ENCODE results near the gene CRISP1. TPM values are rescaled to one million over a fixed set of nuclear protein-coding genes. Genes with fewer than 3 reads are reported as not detected.
A peak's percentile ranks its signal among the peaks of the same experiment; 100 is the strongest.

The CRISP1 gene
- polyA plus RNA-seq = under 1 TPM in 1 of 4 donors, not detected in 3; 0.16 TPM
- long read RNA-seq, donor 1 = 0 reads
- long read RNA-seq, donor 2 = 0 reads
- long read RNA-seq, donor 3 = 0 reads
- long read RNA-seq, donor 4 = 0 reads
- long read RNA-seq, donor 5 = 0 reads
- long read RNA-seq, donor 6 = 0 reads
- long read RNA-seq, donor 7 = 0 reads
- long read RNA-seq, donor 8 = 0 reads
- long read RNA-seq, donor 9 = 0 reads
- long read RNA-seq, donor 10 = 0 reads

- Histone ChIP-seq H3K4me1 (ENCODE audit: control insufficient read depth in 3 of 3, insufficient read depth in 2 of 3, low read depth in 1 of 3, low read length in 2 of 3) (no peaks in the 10 kb centered on the region), H3K27me3 (ENCODE audit: control insufficient read depth in 3 of 3, insufficient read depth in 3 of 3, low read length in 3 of 3) (no peaks in the 10 kb centered on the region), H3K27ac (ENCODE audit: low read depth in 1 of 3, low read length in 2 of 3) (no peak within 1 kb of the TSS), H3K9me3 (ENCODE audit: control insufficient read depth in 2 of 2, insufficient read depth in 1 of 2, low read depth in 1 of 2, low read length in 1 of 2) (peaks cover 0 to 6% of the 10 kb centered on the region in 2 donors), H3K4me3 (ENCODE audit: low read depth in 1 of 3, low read length in 3 of 3) (no peak within 1 kb of the TSS), H3K36me3 (ENCODE audit: control insufficient read depth in 3 of 3, insufficient read depth in 2 of 3, low read depth in 1 of 3, low read length in 3 of 3) (no peaks in the 10 kb centered on the region)
- 47 to 68% (median 50%) methylated on average over 1 of the region's 1 CpG for WGBS, 3 donors
- DNase-seq (no peak), FAIRE-seq (no peak)
Measured at GRCh38 chr6:49866485-49866943, at the start of gene CRISP1. Gene CRISP1, minus strand, starts transcription at chr6:49866535. Its CDS starts 9,135 bp downstream, at chr6:49857400.

DNA sequence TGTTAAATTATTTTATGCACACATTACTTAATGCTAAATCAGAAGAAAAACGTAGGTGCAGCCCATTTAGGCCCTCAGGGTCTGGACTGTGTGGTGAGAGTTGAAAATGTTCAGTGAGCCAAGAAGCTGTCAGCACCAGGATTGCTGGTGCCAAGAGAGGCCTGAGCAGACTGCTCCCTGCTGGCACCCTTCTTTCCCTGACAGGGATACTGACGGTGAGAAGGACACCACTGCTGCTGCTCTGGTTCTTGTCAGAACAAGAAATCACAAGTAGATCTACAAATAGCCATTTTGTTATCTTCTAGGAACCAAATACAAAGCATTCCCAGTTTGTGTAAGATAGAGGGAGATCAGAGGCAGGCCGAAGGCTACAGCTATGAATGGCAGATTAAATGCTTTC lies 48.7 kb upstream of the CRISP1 start:
- Histone ChIP-seq H3K27ac (ENCODE audit: low read depth in 1 of 3, low read length in 2 of 3) (no peak overlapping the region), H3K4me3 (ENCODE audit: low read depth in 1 of 3, low read length in 3 of 3) (no peak overlapping the region)

GRCh38 chr6:49913636-49914375 lies 47.5 kb upstream of the CRISP1 start:
- no peaks in the 10 kb centered on the region for H3K27me3 ChIP-seq (ENCODE audit: control insufficient read depth in 3 of 3, insufficient read depth in 3 of 3, low read length in 3 of 3)
- peak in 1 of 2 donors; percentile 47 for DNase-seq
- H3K9me3 ChIP-seq (ENCODE audit: control insufficient read depth in 2 of 2, insufficient read depth in 1 of 2, low read depth in 1 of 2, low read length in 1 of 2) = no peaks in the 10 kb centered on the region
- 38 to 61% (median 57%) methylated on average over 6 of the region's 6 CpGs for WGBS, 3 donors
- no peak for FAIRE-seq
- no peak overlapping the region for H3K4me3 ChIP-seq (ENCODE audit: low read depth in 1 of 3, low read length in 3 of 3)
- no peak overlapping the region for H3K27ac ChIP-seq (ENCODE audit: low read depth in 1 of 3, low read length in 2 of 3)
- H3K36me3 ChIP-seq (ENCODE audit: control insufficient read depth in 3 of 3, insufficient read depth in 2 of 3, low read depth in 1 of 3, low read length in 3 of 3) = no peaks in the 10 kb centered on the region
- no peaks in the 10 kb centered on the region for H3K4me1 ChIP-seq (ENCODE audit: control insufficient read depth in 3 of 3, insufficient read depth in 2 of 3, low read depth in 1 of 3, low read length in 2 of 3)

More for the DNA sequence above, 48.7 kb upstream of the CRISP1 start:
- FAIRE-seq = no peak
- DNase-seq = no peak
- H3K36me3 ChIP-seq (ENCODE audit: control insufficient read depth in 3 of 3, insufficient read depth in 2 of 3, low read depth in 1 of 3, low read length in 3 of 3) = no peaks in the 10 kb centered on the region
- no peaks in the 10 kb centered on the region for H3K27me3 ChIP-seq (ENCODE audit: control insufficient read depth in 3 of 3, insufficient read depth in 3 of 3, low read length in 3 of 3)
- no peaks in the 10 kb centered on the region for H3K4me1 ChIP-seq (ENCODE audit: control insufficient read depth in 3 of 3, insufficient read depth in 2 of 3, low read depth in 1 of 3, low read length in 2 of 3)
- H3K9me3 ChIP-seq (ENCODE audit: control insufficient read depth in 2 of 2, insufficient read depth in 1 of 2, low read depth in 1 of 2, low read length in 1 of 2) = no peaks in the 10 kb centered on the region
- WGBS, 3 donors = 17 to 35% (median 30%) methylated on average over 3 of the region's 3 CpGs

DNA sequence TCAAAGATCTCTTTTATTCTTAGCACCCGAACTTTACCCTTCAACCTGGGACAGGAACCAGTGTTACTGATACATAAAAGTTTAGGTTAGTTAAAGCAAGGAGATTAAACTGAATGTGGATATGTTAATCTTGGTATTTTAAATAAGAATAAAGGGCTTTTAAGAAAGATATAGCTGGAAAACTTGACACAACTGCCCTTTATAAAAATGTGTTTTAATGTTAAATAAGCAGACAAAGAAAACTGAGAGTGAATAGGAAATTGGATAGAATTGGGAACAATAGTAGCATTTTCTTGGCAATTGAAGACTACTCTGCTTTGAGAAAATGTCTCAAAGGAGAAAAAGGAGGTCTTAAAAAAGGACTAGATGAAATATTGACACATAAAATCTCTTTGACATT lies 45.9 kb upstream of the CRISP1 start:
- H3K27me3 ChIP-seq (ENCODE audit: control insufficient read depth in 3 of 3, insufficient read depth in 3 of 3, low read length in 3 of 3) = no peaks in the 10 kb centered on the region
- no peak overlapping the region for H3K4me3 ChIP-seq (ENCODE audit: low read depth in 1 of 3, low read length in 3 of 3)
- DNase-seq (no peak), FAIRE-seq (no peak)
- no peaks in the 10 kb centered on the region for H3K4me1 ChIP-seq (ENCODE audit: control insufficient read depth in 3 of 3, insufficient read depth in 2 of 3, low read depth in 1 of 3, low read length in 2 of 3)
- 42 to 71% (median 58%) methylated on average over 1 of the region's 1 CpG for WGBS, 3 donors
- H3K36me3 ChIP-seq (ENCODE audit: control insufficient read depth in 3 of 3, insufficient read depth in 2 of 3, low read depth in 1 of 3, low read length in 3 of 3) = no peaks in the 10 kb centered on the region
- no peaks in the 10 kb centered on the region for H3K9me3 ChIP-seq (ENCODE audit: control insufficient read depth in 2 of 2, insufficient read depth in 1 of 2, low read depth in 1 of 2, low read length in 1 of 2)
- no peak overlapping the region for H3K27ac ChIP-seq (ENCODE audit: low read depth in 1 of 3, low read length in 2 of 3)

DNA sequence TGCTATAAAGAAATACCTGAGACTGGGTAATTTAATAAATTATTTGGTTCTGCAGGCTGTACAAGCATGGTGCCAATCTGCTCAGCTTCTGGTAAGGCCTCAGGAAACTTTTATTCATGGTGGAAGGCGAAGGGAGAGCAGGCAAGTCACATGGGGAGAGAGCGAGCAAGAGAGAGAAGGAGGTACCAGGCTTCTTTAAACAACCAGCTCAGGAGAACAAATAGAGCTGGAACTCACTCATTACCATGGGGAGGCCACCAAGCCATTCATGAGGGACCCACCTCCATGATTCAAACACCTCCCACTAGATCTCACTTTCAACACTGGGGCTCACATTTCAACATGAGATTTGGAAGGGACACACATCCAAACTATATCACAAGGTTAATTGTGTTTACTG lies 44.9 kb upstream of the CRISP1 start:
- Histone ChIP-seq H3K36me3 (ENCODE audit: control insufficient read depth in 3 of 3, insufficient read depth in 2 of 3, low read depth in 1 of 3, low read length in 3 of 3) (no peaks in the 10 kb centered on the region), H3K4me1 (ENCODE audit: control insufficient read depth in 3 of 3, insufficient read depth in 2 of 3, low read depth in 1 of 3, low read length in 2 of 3) (no peaks in the 10 kb centered on the region), H3K27me3 (ENCODE audit: control insufficient read depth in 3 of 3, insufficient read depth in 3 of 3, low read length in 3 of 3) (no peaks in the 10 kb centered on the region), H3K4me3 (ENCODE audit: low read depth in 1 of 3, low read length in 3 of 3) (no peak overlapping the region), H3K27ac (ENCODE audit: low read depth in 1 of 3, low read length in 2 of 3) (no peak overlapping the region), H3K9me3 (ENCODE audit: control insufficient read depth in 2 of 2, insufficient read depth in 1 of 2, low read depth in 1 of 2, low read length in 1 of 2) (no peaks in the 10 kb centered on the region)
- FAIRE-seq (no peak), DNase-seq (no peak)
- WGBS, 3 donors = 61 to 80% (median 76%) methylated on average over 2 of the region's 2 CpGs

GRCh38 chr6:49909563-49909962 lies 43.2 kb upstream of the CRISP1 start:
- Histone ChIP-seq H3K9me3 (ENCODE audit: control insufficient read depth in 2 of 2, insufficient read depth in 1 of 2, low read depth in 1 of 2, low read length in 1 of 2) (no peaks in the 10 kb centered on the region), H3K27ac (ENCODE audit: low read depth in 1 of 3, low read length in 2 of 3) (no peak overlapping the region), H3K36me3 (ENCODE audit: control insufficient read depth in 3 of 3, insufficient read depth in 2 of 3, low read depth in 1 of 3, low read length in 3 of 3) (no peaks in the 10 kb centered on the region), H3K4me1 (ENCODE audit: control insufficient read depth in 3 of 3, insufficient read depth in 2 of 3, low read depth in 1 of 3, low read length in 2 of 3) (peaks cover 0 to 10% (median 0%) of the 10 kb centered on the region in 3 donors), H3K4me3 (ENCODE audit: low read depth in 1 of 3, low read length in 3 of 3) (no peak overlapping the region), H3K27me3 (ENCODE audit: control insufficient read depth in 3 of 3, insufficient read depth in 3 of 3, low read length in 3 of 3) (no peaks in the 10 kb centered on the region)
- DNase-seq (no peak), FAIRE-seq (no peak)
- 59 to 63% (median 63%) methylated on average over 2 of the region's 2 CpGs for WGBS, 3 donors

DNA sequence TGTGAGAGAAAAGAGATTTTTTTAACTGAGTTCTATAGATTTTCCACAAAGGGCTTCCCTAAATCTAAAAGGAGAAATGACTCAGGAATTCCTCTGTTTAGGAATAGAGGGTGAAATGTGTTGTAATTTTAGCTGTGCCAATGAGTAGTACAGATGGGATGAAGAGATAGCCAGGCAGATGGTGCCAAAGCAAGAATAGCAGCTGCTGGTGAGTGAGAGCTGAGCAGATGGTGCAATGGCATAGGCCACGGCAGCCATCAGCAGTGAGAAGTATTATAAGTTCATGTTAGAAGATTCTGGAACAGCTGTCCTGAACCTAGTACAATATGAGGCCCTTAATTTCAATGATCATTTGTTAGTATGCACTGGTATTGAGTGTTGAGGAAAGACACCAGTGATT lies 40.2 kb upstream of the CRISP1 start:
- Histone ChIP-seq H3K27ac (ENCODE audit: low read depth in 1 of 3, low read length in 2 of 3) (no peak overlapping the region), H3K27me3 (ENCODE audit: control insufficient read depth in 3 of 3, insufficient read depth in 3 of 3, low read length in 3 of 3) (no peaks in the 10 kb centered on the region), H3K9me3 (ENCODE audit: control insufficient read depth in 2 of 2, insufficient read depth in 1 of 2, low read depth in 1 of 2, low read length in 1 of 2) (no peaks in the 10 kb centered on the region), H3K4me3 (ENCODE audit: low read depth in 1 of 3, low read length in 3 of 3) (no peak overlapping the region), H3K4me1 (ENCODE audit: control insufficient read depth in 3 of 3, insufficient read depth in 2 of 3, low read depth in 1 of 3, low read length in 2 of 3) (peaks cover 0 to 21% (median 0%) of the 10 kb centered on the region in 3 donors), H3K36me3 (ENCODE audit: control insufficient read depth in 3 of 3, insufficient read depth in 2 of 3, low read depth in 1 of 3, low read length in 3 of 3) (no peaks in the 10 kb centered on the region)
- 37 to 53% (median 52%) methylated on average over 1 of the region's 1 CpG for WGBS, 3 donors
- DNase-seq (no peak), FAIRE-seq (no peak)

DNA sequence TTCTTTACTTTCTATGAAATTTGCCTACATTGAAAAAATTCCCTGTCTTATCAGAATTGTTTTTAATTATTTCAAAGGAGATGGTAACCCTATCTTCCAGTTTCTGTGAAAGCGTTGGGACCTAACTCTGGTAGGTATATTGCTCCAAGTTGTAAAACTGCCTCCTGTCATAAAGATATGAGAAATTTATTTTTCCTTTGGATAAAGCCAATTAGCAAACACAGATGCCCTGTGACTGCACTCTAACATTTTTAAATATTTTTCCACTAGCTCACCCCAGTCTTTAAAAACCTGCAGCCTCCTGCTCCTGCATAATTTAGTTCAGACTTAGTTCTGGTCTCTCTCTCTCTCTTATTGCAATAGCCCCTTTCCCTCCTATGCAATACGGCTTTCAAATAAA lies 39.0 kb upstream of the CRISP1 start:
- Histone ChIP-seq H3K4me3 (ENCODE audit: low read depth in 1 of 3, low read length in 3 of 3) (no peak overlapping the region), H3K36me3 (ENCODE audit: control insufficient read depth in 3 of 3, insufficient read depth in 2 of 3, low read depth in 1 of 3, low read length in 3 of 3) (no peaks in the 10 kb centered on the region), H3K9me3 (ENCODE audit: control insufficient read depth in 2 of 2, insufficient read depth in 1 of 2, low read depth in 1 of 2, low read length in 1 of 2) (no peaks in the 10 kb centered on the region), H3K27ac (ENCODE audit: low read depth in 1 of 3, low read length in 2 of 3) (peak overlapping the region in 1 of 3 donors; percentile 46), H3K27me3 (ENCODE audit: control insufficient read depth in 3 of 3, insufficient read depth in 3 of 3, low read length in 3 of 3) (no peaks in the 10 kb centered on the region), H3K4me1 (ENCODE audit: control insufficient read depth in 3 of 3, insufficient read depth in 2 of 3, low read depth in 1 of 3, low read length in 2 of 3) (peaks cover 0 to 21% (median 0%) of the 10 kb centered on the region in 3 donors)
- 16 to 53% (median 38%) methylated on average over 2 of the region's 2 CpGs for WGBS, 3 donors
- FAIRE-seq = no peak
- peak in 1 of 2 donors; percentile 55 for DNase-seq

Measured in small intestine (tissue), 16 donors.